Chondrocyte (in vitro differentiated cells): ENCODE measurements around the gene RAET1L. TPM values are rescaled to one million over a fixed set of nuclear protein-coding genes. Genes with fewer than 3 reads are reported as not detected.

Experiments
- DNase-seq: peaks from one replicate; pipeline ENCODE4 v3.0.0; 2021; ENCODE audit warnings: mixed read lengths, low spot score
- H3K27ac Mint-ChIP-seq: one replicate; pipeline ENCODE4 v1.8.0; 2021; ENCODE audit warnings: mild to moderate bottlenecking, moderate library complexity, mixed read lengths; ENCODE audit not compliant: unreplicated experiment
- H3K27me3 Mint-ChIP-seq: 2 replicates; pipeline ENCODE4 v1.8.0; 2021; ENCODE audit warnings: low read depth, mixed read lengths
- H3K36me3 Mint-ChIP-seq: 2 replicates; pipeline ENCODE4 v1.8.0; 2021; ENCODE audit warnings: low read depth, mixed read lengths
- H3K4me1 Mint-ChIP-seq: 2 replicates; pipeline ENCODE4 v1.8.0; 2021; ENCODE audit warnings: low read depth, mild to moderate bottlenecking, mixed read lengths
- H3K4me3 Mint-ChIP-seq: one replicate; pipeline ENCODE4 v1.8.0; 2021; ENCODE audit warnings: mild to moderate bottlenecking, moderate library complexity, mixed read lengths; ENCODE audit not compliant: unreplicated experiment
- H3K9me3 Mint-ChIP-seq: 2 replicates; pipeline ENCODE4 v1.8.0; 2021; ENCODE audit warnings: low read depth, mixed read lengths
- CTCF ChIP-seq: fragments of 200-600 bp; sonication (generic); IDR thresholded peaks from 2 replicates; pipeline ENCODE4 v1.5.0; 2021; ENCODE audit warnings: antibody characterized with exemption, mild to moderate bottlenecking, moderate library complexity
- total RNA-seq: library from RNA; stranded (reverse); gene quantifications from 3 replicates; pipeline ENCODE4 v1.2.1, GENCODE V29; 2021

The RAET1L gene
- total RNA-seq, 1 donor from 2014 or later = not detected

- Mint-ChIP-seq H3K4me3 (no peak overlapping the region), H3K36me3 (peaks cover 9% of the 10 kb centered on the region)
Observed at GRCh38 chr6:150058986-150059385, 33.7 kb upstream of the RAET1L start.

DNA sequence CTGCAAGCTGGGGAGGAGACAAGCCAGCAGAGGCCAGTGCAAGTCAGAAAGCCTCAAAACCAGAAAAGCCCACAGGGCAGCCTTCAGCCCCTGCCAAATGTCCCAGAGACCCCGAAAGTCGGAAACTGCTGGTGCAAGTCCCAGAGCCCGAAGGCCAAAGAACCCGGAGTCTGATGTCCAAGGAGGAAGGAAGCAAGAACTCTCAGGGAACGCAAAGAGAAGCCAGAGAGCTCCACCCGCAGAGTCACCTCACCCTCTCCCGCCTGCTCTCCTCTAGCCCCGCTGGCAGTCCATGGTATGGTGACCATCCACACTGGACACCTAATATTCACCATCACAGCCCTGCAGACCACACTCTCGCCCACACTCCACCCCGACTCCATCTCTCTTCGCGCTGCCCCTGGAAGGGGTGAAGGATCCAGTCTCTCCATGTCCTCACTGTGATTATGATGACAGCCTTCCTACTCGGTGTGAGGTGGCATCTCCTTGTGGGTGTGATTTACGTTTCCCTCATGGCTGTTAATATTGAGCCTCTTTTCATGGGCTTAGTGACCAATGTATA, 33.0 kb upstream of the RAET1L start:
- Mint-ChIP-seq H3K27ac (no peak overlapping the region), H3K4me3 (no peak overlapping the region), H3K36me3 (peaks cover 8% of the 10 kb centered on the region), H3K9me3 (peaks cover 5% of the 10 kb centered on the region), H3K4me1 (no peaks in the 10 kb centered on the region), H3K27me3 (peaks cover 34% of the 10 kb centered on the region)
- no peak for TF ChIP-seq CTCF
- no peak for DNase-seq

More at GRCh38 chr6:150058986-150059385, 33.7 kb upstream of the RAET1L start:
- TF ChIP-seq CTCF = no peak
- H3K9me3 Mint-ChIP-seq = peaks cover 5% of the 10 kb centered on the region
- DNase-seq = no peak
- H3K4me1 Mint-ChIP-seq = no peaks in the 10 kb centered on the region
- H3K27me3 Mint-ChIP-seq = peaks cover 28% of the 10 kb centered on the region
- no peak overlapping the region for H3K27ac Mint-ChIP-seq

DNA sequence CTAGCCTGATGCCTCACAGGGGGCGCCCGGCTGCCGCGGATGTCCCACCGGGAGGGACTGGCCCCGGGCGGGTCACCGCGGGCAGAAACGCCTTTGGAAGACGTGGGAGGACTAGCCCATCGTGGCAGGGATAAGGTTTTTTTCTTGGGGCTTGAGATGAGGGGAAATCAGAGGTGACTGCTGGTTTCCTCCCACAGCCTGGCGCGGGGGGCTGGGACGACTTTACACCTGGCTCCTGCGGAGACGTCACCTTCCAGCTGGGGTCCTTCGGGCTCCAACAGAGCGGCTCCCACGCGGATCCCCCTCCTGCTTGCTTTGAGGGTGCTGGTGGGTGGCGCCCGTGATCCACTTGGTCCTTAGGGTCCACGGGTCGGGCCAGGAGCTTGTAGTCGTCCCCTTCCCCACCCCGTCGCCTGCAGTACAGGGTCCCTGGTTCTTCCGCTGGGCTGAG, 32.2 kb upstream of the RAET1L start:
- Mint-ChIP-seq H3K4me3 (no peak overlapping the region), H3K27me3 (peaks cover 42% of the 10 kb centered on the region), H3K4me1 (no peaks in the 10 kb centered on the region), H3K27ac (no peak overlapping the region), H3K36me3 (peaks cover 8% of the 10 kb centered on the region), H3K9me3 (peaks cover 5% of the 10 kb centered on the region)
- no peak for TF ChIP-seq CTCF
- no peak for DNase-seq

- TF ChIP-seq CTCF = no peak
- no peak overlapping the region for H3K27ac Mint-ChIP-seq
- H3K36me3 Mint-ChIP-seq = peaks cover 8% of the 10 kb centered on the region
- H3K27me3 Mint-ChIP-seq = peaks cover 48% of the 10 kb centered on the region
- no peak overlapping the region for H3K4me3 Mint-ChIP-seq
- H3K9me3 Mint-ChIP-seq = peaks cover 5% of the 10 kb centered on the region
- no peak for DNase-seq
- H3K4me1 Mint-ChIP-seq = no peaks in the 10 kb centered on the region
Observed at GRCh38 chr6:150056916-150057315, 31.6 kb upstream of the RAET1L start.

GRCh38 chr6:150056156-150056555, 30.8 kb upstream of the RAET1L start:
- TF ChIP-seq CTCF = no peak
- H3K27me3 Mint-ChIP-seq = peaks cover 48% of the 10 kb centered on the region
- H3K36me3 Mint-ChIP-seq = peaks cover 8% of the 10 kb centered on the region
- no peak for DNase-seq
- H3K4me3 Mint-ChIP-seq = no peak overlapping the region
- H3K27ac Mint-ChIP-seq = no peak overlapping the region
- peaks cover 5% of the 10 kb centered on the region for H3K9me3 Mint-ChIP-seq
- no peaks in the 10 kb centered on the region for H3K4me1 Mint-ChIP-seq
